Subcutaneous adipose tissue (tissue), 4 donors: ENCODE results near the gene GOLGA6L25. TPM values are rescaled to one million over a fixed set of nuclear protein-coding genes. Genes with fewer than 3 reads are reported as not detected.
"Not testable (repeated sequence)": the region's sequence is repeated elsewhere in the genome, so short reads cannot be mapped to it uniquely, and the experiment has no call there.

Experiments used
- small RNA-seq: library from RNA; depleted of rRNA; stranded (forward); fragments of <200 nt; gene quantifications from one replicate; pipeline ENCODE3, GENCODE V24; 2016
- total RNA-seq, 4 donors: library from RNA; depleted of rRNA; stranded (reverse); fragments of >200 nt; gene quantifications; one replicate each; pipeline ENCODE4 v1.1.0, GENCODE V29; 2016
- TF ChIP-seq, protein P1 (sequence below): fragments of 450-650 bp; IDR thresholded peaks from one replicate; pipeline ENCODE4 v1.5.1; 2016; ENCODE audit warnings: low read depth, mild to moderate bottlenecking, control low read depth, antibody characterized with exemption, moderate library complexity

GOLGA6L25 gene, protein sequence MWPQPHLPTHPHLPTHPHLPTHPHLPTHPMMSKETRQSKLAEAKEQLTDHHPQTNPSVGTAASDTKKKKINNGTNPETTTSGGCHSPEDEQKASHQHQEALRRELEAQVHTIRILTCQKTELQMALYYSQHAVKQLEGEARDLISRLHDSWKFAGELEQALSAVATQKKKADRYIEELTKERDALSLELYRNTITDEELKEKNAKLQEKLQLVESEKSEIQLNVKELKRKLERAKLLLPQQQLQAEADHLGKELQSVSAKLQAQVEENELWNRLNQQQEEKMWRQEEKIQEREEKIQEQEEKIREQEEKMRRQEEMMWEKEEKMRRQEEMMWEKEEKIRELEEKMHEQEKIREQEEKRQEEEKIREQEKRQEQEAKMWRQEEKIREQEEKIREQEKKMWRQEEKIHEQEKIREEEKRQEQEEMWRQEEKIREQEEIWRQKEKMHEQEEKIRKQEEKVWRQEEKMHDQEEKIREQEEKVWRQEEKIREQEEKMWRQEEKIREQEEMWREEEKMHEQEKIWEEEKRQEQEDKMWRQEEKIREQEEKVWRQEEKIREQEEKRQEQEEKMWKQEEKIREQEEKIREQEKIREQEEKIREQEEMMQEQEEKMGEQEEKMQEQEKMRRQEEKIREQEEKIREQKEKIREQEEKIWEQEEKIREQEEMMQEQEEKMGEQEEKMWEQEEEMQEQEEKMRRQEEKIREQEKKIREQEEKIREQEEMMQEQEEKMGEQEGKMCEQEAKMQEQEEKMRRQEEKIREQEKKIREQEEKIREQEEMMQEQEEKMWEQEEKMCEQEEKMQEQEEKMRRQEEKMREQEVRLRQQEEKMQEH
- not detected for total RNA-seq

DNA sequence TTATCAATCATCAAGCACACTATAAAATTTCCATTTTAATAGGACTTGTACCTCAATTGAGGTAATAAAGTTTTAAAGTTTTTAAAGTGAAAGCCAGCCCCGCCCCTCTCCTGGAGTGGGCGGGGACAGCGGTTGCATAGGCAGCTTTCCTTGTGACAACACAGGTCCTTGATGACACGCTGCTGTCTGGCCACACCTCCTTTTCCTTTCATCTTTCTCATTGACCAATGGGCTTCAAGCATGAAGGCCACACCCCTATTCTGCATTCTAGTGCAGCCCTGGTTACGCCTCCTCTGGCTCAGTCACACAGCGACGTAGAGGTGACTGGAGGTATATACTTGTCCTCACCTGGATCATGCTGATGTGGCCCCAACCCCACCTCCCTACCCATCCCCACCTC is at the start of gene GOLGA6L25:
Gene GOLGA6L25, plus strand, starts transcription at position 301 of the 400 bp plus-strand sequence. Its CDS starts 61 bp downstream, at position 362.
- TF ChIP-seq, protein P1, sequence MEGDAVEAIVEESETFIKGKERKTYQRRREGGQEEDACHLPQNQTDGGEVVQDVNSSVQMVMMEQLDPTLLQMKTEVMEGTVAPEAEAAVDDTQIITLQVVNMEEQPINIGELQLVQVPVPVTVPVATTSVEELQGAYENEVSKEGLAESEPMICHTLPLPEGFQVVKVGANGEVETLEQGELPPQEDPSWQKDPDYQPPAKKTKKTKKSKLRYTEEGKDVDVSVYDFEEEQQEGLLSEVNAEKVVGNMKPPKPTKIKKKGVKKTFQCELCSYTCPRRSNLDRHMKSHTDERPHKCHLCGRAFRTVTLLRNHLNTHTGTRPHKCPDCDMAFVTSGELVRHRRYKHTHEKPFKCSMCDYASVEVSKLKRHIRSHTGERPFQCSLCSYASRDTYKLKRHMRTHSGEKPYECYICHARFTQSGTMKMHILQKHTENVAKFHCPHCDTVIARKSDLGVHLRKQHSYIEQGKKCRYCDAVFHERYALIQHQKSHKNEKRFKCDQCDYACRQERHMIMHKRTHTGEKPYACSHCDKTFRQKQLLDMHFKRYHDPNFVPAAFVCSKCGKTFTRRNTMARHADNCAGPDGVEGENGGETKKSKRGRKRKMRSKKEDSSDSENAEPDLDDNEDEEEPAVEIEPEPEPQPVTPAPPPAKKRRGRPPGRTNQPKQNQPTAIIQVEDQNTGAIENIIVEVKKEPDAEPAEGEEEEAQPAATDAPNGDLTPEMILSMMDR: not testable (repeated sequence)

DNA sequence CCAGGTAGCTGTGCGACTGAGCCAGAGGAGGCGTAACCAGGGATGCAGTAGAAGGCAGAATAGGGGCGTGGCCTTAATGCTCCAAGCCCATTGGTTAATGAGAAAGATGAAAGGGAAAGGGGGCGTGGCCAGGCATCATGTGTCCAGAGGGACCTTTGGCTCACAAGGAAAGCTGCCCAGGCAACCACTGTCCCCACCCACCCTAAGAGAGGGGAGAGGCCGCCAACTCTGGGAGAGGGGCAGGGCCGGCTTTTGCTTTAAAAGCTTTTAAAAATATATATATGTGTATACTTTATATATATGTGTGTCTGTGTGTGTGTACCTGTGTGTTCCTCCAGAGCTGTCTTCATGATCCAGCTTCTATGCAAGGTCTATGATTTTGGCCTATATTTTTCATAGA is 20.4 kb upstream of the GOLGA6L25 start, which contains the start of gene GOLGA8G:
Gene GOLGA8G, minus strand, starts transcription at position 18 of the 400 bp plus-strand sequence. CDS start 62 bp downstream, outside the sequence.
- TF ChIP-seq, protein P1: not testable (repeated sequence)

Small RNAs within 50 kb of the gene (small RNA-seq; reads per million reads assigned to genes)
- not detected for gene AC138749.2
- gene RF00017: not detected

Other genes with a start within 250 kb of the GOLGA6L25 start
- 10 to 100 TPM; 41.5 to 73.8 (median 50.7) TPM for gene HERC2, start 231.4 kb upstream of the GOLGA6L25 start, total RNA-seq
- not detected for gene GOLGA6L24, start 195.5 kb upstream of the GOLGA6L25 start, total RNA-seq
- not detected for gene GOLGA8F, start 174.9 kb upstream of the GOLGA6L25 start, total RNA-seq
- gene GOLGA8G, start 20.6 kb upstream of the GOLGA6L25 start, total RNA-seq: not detected
- gene GOLGA8M, start 158.9 kb downstream of the GOLGA6L25 start, total RNA-seq: 10 to 100 TPM in 1 of 4 donors, 1 to 10 TPM in 3; 2.4 to 18.3 (median 6.3) TPM